ENCODE measurements around the gene GAS2L2. TPM values are rescaled to one million over a fixed set of nuclear protein-coding genes. Genes with fewer than 3 reads are reported as not detected.

Gene GAS2L2
- total RNA-seq, 1 donor from 2014 or later = not detected

DNA sequence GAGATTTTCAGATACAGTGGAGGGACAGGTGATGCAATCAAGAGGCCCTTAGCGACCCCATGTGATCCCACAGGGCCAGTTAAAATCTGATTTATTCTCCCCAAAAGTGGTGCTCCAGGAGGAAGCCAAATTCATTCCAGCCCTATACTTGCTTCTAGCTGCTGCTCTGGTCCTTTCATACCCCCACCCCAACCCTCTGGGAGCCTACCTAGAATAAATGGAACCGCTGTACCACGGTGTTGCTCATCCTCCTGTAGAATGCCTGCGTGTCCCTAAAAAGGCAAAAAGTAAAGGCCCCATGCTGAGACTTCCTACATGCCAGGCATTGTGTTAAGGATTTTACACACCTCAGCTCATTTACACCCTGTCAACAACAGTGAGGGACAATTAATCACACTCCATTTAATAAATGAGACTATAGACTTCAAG is 23.6 kb downstream of the GAS2L2 start:
- Histone ChIP-seq H3K9me3 (no peaks in the 10 kb centered on the region), H3K4me1 (peaks cover 50% of the 10 kb centered on the region), H3K4me3 (no peak overlapping the region), H3K36me3 (peaks cover 0 to 15% of the 10 kb centered on the region in 2 donors), H3K27me3 (no peaks in the 10 kb centered on the region), H3K27ac (no peak overlapping the region)
- peak in 1 of 2 donors; percentile 72 for DNase-seq (ENCODE audit: extremely low spot score in 2 of 2)
- TF ChIP-seq POLR2A (IDR thresholded peaks at IDR 0.05) (no peak), POLR2AphosphoS5 (IDR thresholded peaks at IDR 0.05; ENCODE audit: insufficient read depth in 1 of 2, low read depth in 1 of 2) (no peak)
- TF ChIP-seq, protein P1, sequence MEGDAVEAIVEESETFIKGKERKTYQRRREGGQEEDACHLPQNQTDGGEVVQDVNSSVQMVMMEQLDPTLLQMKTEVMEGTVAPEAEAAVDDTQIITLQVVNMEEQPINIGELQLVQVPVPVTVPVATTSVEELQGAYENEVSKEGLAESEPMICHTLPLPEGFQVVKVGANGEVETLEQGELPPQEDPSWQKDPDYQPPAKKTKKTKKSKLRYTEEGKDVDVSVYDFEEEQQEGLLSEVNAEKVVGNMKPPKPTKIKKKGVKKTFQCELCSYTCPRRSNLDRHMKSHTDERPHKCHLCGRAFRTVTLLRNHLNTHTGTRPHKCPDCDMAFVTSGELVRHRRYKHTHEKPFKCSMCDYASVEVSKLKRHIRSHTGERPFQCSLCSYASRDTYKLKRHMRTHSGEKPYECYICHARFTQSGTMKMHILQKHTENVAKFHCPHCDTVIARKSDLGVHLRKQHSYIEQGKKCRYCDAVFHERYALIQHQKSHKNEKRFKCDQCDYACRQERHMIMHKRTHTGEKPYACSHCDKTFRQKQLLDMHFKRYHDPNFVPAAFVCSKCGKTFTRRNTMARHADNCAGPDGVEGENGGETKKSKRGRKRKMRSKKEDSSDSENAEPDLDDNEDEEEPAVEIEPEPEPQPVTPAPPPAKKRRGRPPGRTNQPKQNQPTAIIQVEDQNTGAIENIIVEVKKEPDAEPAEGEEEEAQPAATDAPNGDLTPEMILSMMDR (IDR thresholded peaks at IDR 0.05) = no peak
- intact Hi-C loops (cut with DNase I) = no loop called here

DNA sequence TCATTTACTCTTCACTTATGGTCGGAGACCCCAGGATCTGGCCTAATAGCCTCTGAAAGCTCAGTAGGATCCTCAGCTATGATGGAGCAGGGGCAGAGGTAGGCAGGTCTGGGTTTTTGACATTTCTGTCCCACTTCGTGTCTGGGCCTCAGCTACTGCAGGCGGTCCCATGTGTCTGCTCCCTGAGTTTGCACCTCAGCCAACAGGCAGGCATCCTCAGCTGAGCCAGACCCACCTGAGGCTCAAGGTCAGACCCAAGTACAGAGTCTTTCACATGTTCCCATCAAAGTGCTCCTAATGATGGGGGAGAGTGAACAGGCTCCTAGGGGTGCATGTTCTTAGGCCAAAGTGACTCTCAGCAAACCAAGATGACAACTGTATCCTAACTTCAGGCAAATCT is 24.5 kb downstream of the GAS2L2 start:
- intact Hi-C loops (cut with DNase I) = no loop called here
- TF ChIP-seq POLR2A (IDR thresholded peaks at IDR 0.05) (no peak), POLR2AphosphoS5 (IDR thresholded peaks at IDR 0.05; ENCODE audit: insufficient read depth in 1 of 2, low read depth in 1 of 2) (no peak)
- TF ChIP-seq, protein P1 (IDR thresholded peaks at IDR 0.05) = no peak
- Histone ChIP-seq H3K27ac (no peak overlapping the region), H3K9me3 (no peaks in the 10 kb centered on the region), H3K36me3 (peaks cover 0 to 24% of the 10 kb centered on the region in 2 donors), H3K27me3 (no peaks in the 10 kb centered on the region), H3K4me1 (peaks cover 50% of the 10 kb centered on the region), H3K4me3 (no peak overlapping the region)
- DNase-seq (ENCODE audit: extremely low spot score in 2 of 2) = peak in 1 of 2 donors; percentile 47

DNA sequence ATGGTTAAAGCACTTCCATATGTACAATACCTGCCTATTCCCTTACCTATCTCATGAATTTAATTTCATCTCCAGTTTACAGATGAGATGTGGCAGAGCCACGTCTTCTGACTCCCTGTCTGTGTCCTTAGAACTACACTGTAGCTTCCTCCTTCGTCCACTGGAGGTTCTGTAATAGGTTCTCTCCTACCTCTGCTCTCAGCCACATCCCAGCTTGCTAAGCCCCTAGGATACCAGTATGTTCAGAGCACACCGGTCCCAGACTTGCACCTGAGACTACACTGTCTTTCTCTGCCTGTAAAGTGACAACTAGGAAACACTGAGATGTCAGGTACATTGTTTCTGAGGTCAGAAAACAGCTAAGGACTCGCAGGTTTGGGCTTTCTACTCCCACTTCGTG is 25.4 kb downstream of the GAS2L2 start:
- TF ChIP-seq, protein P1 (IDR thresholded peaks at IDR 0.05) = no peak
- no peak for TF ChIP-seq POLR2AphosphoS5 (IDR thresholded peaks at IDR 0.05; ENCODE audit: insufficient read depth in 1 of 2, low read depth in 1 of 2)
- TF ChIP-seq POLR2A (IDR thresholded peaks at IDR 0.05) = no peak
- peaks cover 48% of the 10 kb centered on the region for H3K4me1 ChIP-seq
- no peak for DNase-seq (ENCODE audit: extremely low spot score in 2 of 2)
- no peaks in the 10 kb centered on the region for H3K9me3 ChIP-seq
- H3K4me3 ChIP-seq = no peak overlapping the region
- no peaks in the 10 kb centered on the region for H3K27me3 ChIP-seq
- intact Hi-C loops (cut with DNase I) = no loop called here
- peak overlapping the region; percentile 66 for H3K27ac ChIP-seq
- peaks cover 0 to 27% of the 10 kb centered on the region in 2 donors for H3K36me3 ChIP-seq

DNA sequence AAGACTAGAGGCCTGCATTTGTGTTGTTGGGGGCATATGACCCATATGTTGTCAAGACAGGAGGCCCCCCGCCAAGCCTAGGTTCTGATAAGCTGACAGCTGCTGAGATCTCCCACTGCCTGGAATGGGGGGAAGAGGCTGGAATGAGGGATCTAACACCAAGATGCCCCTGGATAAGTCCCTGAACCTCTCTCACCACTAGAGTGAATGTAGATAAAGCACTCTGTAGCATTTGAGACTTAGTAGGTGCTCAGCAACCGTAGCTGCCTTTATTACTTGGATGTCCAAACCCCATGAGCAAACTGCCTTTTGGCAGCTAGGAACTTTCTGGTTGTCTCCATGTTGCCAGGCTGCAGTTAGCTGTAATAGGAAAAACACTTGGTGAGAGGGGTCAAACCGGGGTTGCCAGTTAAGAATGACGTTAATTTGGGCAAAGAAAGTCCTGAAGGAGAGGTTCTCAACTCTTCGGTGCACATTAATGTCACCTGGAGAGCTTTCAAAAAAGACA is 26.0 kb downstream of the GAS2L2 start:
- no peak for TF ChIP-seq POLR2A (IDR thresholded peaks at IDR 0.05)
- TF ChIP-seq, protein P1 (IDR thresholded peaks at IDR 0.05) = no peak
- TF ChIP-seq POLR2AphosphoS5 (IDR thresholded peaks at IDR 0.05; ENCODE audit: insufficient read depth in 1 of 2, low read depth in 1 of 2) = no peak
- no peak overlapping the region for H3K4me3 ChIP-seq
- intact Hi-C loops (cut with DNase I) = no loop called here
- no peak for DNase-seq (ENCODE audit: extremely low spot score in 2 of 2)
- no peaks in the 10 kb centered on the region for H3K27me3 ChIP-seq
- H3K4me1 ChIP-seq = peaks cover 42% of the 10 kb centered on the region
- H3K36me3 ChIP-seq = peaks cover 0 to 27% of the 10 kb centered on the region in 2 donors
- H3K27ac ChIP-seq = peak overlapping the region; percentile 66
- H3K9me3 ChIP-seq = no peaks in the 10 kb centered on the region

DNA sequence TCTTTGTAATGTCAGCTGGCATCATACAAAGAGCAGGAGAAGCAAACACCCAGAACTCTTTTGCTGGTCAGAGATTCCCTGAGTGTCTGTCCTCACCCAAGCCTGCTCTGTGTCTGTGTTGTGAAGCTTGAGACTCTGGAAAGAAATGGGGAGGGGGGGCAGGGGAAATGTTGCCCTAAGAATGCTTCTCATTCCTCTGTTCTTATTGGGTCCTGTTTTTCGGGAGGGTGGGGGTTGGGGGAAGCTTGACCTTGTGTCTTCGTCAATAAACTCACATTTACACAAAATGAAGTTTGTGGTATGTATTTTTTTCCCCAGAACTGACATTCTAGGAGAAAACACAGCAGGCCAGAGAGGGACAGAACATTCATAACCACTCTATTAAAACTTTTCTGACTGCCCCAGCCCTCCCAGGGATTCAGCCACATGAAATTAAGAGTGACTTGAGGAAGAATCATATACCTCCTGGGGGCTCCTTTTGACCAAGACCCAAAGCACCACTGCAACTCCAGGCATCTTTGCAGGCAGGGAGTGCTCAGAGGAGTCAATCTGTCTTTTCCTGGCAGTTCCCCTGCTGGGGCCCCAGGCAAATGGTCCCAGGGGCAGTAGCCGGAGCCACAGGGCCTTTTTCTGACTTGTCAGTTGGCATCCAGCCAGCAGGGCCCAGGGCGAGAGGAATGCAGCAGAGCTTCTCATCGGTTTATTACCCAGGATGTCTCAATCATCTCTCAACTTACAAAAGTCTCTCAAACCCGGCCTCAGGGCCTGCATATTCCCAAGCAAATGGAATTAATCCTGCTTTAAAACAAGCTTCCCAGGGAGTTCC is 26.7 kb downstream of the GAS2L2 start:
- H3K27ac ChIP-seq = peak overlapping the region; percentile 66
- intact Hi-C loops (cut with DNase I) = no loop called here
- no peaks in the 10 kb centered on the region for H3K9me3 ChIP-seq
- peaks cover 36% of the 10 kb centered on the region for H3K4me1 ChIP-seq
- TF ChIP-seq, protein P1 (IDR thresholded peaks at IDR 0.05) = no peak
- peak in 1 of 2 donors; percentile 67 for TF ChIP-seq POLR2AphosphoS5 (IDR thresholded peaks at IDR 0.05; ENCODE audit: insufficient read depth in 1 of 2, low read depth in 1 of 2)
- no peak overlapping the region for H3K4me3 ChIP-seq
- peak in 1 of 2 donors; percentile 90 for DNase-seq (ENCODE audit: extremely low spot score in 2 of 2)
- H3K36me3 ChIP-seq = peaks cover 0 to 27% of the 10 kb centered on the region in 2 donors
- H3K27me3 ChIP-seq = no peaks in the 10 kb centered on the region

Data from vagina (tissue), 2 donors.